ENCODE data around the gene DYNC1I1.
A peak's percentile ranks its signal among the peaks of the same experiment; 100 is the strongest.

DYNC1I1 gene

GRCh38 chr7:95772298-95772770, at the start of gene DYNC1I1:
TSS of gene DYNC1I1 (plus strand) at chr7:95772554. CDS start at chr7:95804730, 32,176 bp downstream.
- peak; percentile 4 to 8 for DNase-seq (ENCODE audit: low read depth in 2 of 2)

GRCh38 chr7:95723583-95724180, 48.7 kb upstream of the DYNC1I1 start:
- DNase-seq (ENCODE audit: low read depth in 2 of 2), result no peak

- no peak for DNase-seq (ENCODE audit: low read depth in 2 of 2)
These were observed 47.1 kb upstream of the DYNC1I1 start for GRCh38 chr7:95725205-95725604.

- no peak for DNase-seq (ENCODE audit: low read depth in 2 of 2)
These were observed 41.7 kb upstream of the DYNC1I1 start for GRCh38 chr7:95730493-95731280.

GRCh38 chr7:95736635-95737034, 35.7 kb upstream of the DYNC1I1 start:
- DNase-seq (ENCODE audit: low read depth in 2 of 2), result no peak

- DNase-seq (ENCODE audit: low read depth in 2 of 2), result no peak
These were observed 34.4 kb upstream of the DYNC1I1 start for GRCh38 chr7:95737828-95738505.

- DNase-seq (ENCODE audit: low read depth in 2 of 2), result no peak
These were observed 23.3 kb upstream of the DYNC1I1 start for GRCh38 chr7:95749044-95749443.

GRCh38 chr7:95749515-95749914, 22.8 kb upstream of the DYNC1I1 start:
- no peak for DNase-seq (ENCODE audit: low read depth in 2 of 2)

GRCh38 chr7:95753440-95753839, 18.9 kb upstream of the DYNC1I1 start:
- DNase-seq (ENCODE audit: low read depth in 2 of 2), result no peak

GRCh38 chr7:95755277-95755934, 16.9 kb upstream of the DYNC1I1 start:
- DNase-seq (ENCODE audit: low read depth in 2 of 2), result no peak

GRCh38 chr7:95758187-95758586, 14.2 kb upstream of the DYNC1I1 start:
- no peak for DNase-seq (ENCODE audit: low read depth in 2 of 2)

GRCh38 chr7:95766086-95766485, 6.3 kb upstream of the DYNC1I1 start:
- no peak for DNase-seq (ENCODE audit: low read depth in 2 of 2)

GRCh38 chr7:95766657-95767056, 5.7 kb upstream of the DYNC1I1 start:
- no peak for DNase-seq (ENCODE audit: low read depth in 2 of 2)

- DNase-seq (ENCODE audit: low read depth in 2 of 2), result no peak
These were observed 622 bp downstream of the DYNC1I1 start for GRCh38 chr7:95772771-95773581.

- no peak for DNase-seq (ENCODE audit: low read depth in 2 of 2)
These were observed 4.3 kb downstream of the DYNC1I1 start for GRCh38 chr7:95776561-95777185.

- DNase-seq (ENCODE audit: low read depth in 2 of 2), result no peak
These were observed 4.9 kb downstream of the DYNC1I1 start for GRCh38 chr7:95777269-95777668.

GRCh38 chr7:95780665-95781064, 8.3 kb downstream of the DYNC1I1 start:
- no peak for DNase-seq (ENCODE audit: low read depth in 2 of 2)

GRCh38 chr7:95781961-95782586, 9.7 kb downstream of the DYNC1I1 start:
- DNase-seq (ENCODE audit: low read depth in 2 of 2), result no peak

GRCh38 chr7:95784796-95785195, 12.4 kb downstream of the DYNC1I1 start:
- no peak for DNase-seq (ENCODE audit: low read depth in 2 of 2)

- no peak for DNase-seq (ENCODE audit: low read depth in 2 of 2)
These were observed 15.9 kb downstream of the DYNC1I1 start for GRCh38 chr7:95788258-95788657.

All from stimulated activated CD4-positive, alpha-beta T cell treated with anti-CD3 and anti-CD28 coated beads, Interleukin-15, amount 100 ng/mL, for 48 hours (primary cell).